GM10266 (cell line): ENCODE data around the gene DNALI1.

ENCODE experiments used
- DNase-seq: peaks from one replicate; pipeline ENCODE4 v3.0.0; 2012; ENCODE audit errors: extremely low spot score
- TF ChIP-seq, protein P1 (sequence below): IDR thresholded peaks from 2 replicates; pipeline ENCODE4 v1.5.1; 2012; ENCODE audit warnings: mild to moderate bottlenecking, low read depth; ENCODE audit not compliant: control insufficient read depth, insufficient read depth; ENCODE audit errors: missing control alignments

Gene DNALI1

DNA sequence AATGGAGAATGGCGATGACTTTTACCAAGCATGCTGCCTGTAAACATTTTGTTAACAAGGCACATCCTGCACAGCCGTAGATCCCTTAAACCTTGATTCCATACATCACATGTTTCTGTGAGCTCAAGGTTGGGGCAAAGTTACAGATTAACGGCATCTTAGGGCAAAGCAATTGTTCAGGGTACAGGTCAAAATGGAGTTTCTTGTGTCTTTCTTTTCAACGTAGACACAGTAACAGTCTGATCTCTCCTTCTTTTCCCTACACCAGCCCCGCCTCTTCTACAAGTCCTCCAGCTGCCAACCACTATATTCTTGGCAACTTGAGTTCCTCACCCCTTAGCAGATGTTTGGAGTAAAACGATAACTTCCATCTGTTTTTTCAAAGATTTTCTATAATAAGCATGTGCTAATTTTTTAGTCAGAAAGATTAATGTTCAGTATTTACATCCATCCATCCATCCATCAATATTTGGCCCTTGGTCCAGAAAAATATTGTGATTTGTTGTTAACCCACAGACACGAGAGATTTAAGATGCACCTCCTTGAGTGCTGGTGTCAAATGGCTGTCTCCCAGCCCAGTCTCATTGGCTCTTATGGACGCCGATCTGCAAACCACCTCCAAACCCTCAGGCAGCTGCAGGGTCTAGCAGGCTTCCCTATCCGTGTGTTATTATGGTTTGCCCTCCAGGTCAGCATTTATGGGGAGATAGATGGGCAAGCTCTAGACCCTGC is 3.8 kb downstream of the DNALI1 start:
- TF ChIP-seq, protein P1, sequence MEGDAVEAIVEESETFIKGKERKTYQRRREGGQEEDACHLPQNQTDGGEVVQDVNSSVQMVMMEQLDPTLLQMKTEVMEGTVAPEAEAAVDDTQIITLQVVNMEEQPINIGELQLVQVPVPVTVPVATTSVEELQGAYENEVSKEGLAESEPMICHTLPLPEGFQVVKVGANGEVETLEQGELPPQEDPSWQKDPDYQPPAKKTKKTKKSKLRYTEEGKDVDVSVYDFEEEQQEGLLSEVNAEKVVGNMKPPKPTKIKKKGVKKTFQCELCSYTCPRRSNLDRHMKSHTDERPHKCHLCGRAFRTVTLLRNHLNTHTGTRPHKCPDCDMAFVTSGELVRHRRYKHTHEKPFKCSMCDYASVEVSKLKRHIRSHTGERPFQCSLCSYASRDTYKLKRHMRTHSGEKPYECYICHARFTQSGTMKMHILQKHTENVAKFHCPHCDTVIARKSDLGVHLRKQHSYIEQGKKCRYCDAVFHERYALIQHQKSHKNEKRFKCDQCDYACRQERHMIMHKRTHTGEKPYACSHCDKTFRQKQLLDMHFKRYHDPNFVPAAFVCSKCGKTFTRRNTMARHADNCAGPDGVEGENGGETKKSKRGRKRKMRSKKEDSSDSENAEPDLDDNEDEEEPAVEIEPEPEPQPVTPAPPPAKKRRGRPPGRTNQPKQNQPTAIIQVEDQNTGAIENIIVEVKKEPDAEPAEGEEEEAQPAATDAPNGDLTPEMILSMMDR = no peak
- no peak for DNase-seq

DNA sequence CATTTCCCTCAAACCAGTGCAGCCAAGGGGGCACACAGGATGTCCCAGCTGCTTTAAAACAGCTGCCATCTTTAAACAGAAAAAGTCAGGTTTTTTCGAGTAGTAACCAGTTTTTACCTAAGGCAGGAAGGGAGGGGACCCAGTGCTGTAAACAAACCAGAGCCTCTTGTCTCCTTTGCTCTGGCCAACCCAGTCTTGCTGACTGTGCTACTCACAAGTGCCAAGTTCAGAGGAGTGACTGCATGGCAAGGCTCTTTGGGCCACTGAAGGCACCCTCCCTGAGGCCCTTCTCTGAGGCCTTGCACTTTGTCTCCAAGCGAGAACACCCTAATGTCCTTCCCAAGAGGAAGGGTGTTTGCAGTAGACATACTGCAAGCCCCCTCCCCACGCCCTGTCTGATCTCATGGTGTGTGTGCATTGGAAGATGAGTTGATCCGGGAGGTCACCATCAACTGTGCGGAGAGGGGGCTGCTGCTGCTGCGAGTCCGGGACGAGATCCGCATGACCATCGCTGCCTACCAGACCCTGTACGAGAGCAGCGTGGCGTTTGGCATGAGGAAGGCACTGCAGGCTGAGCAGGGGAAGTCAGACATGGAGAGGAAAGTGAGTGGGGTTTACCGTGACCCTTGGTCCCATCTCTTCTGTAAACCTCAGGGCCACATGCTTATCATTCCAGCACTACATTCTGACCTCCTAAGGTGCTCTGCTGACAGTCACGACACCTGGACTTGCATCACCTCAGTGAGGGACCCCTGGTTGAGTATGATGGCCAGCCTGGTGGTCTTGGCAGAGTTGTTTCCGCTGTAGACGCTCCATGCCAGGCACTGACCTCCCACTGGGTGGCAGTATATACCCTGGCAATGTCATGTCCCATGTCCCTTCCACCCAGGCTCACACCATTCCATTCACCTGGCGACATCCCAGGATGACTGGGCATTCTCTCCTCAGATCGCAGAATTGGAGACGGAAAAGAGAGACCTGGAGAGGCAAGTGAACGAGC is 4.7 kb downstream of the DNALI1 start:
- peak; percentile 38 for DNase-seq

DNA sequence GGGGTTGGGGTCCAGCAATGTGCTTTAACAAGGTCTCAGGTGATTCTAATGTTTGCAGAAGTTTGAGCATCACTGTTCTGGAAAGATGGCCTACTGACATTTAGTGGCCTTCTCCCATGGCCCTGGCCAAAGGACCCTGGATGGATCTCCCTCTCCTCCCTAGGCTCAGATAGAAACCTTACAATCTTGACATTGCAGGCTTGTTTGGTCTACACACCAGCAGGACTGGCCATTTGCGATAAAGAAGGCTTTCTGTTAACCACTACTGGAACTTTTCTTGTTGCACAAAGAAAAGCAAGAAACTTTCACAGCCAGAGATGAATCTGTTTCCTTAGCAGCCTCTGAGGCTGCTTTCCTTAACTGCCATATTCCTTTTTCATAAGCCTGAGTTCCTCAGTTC is 6.2 kb downstream of the DNALI1 start:
- TF ChIP-seq, protein P1 = no peak
- no peak for DNase-seq

More for the DNA sequence above, 4.7 kb downstream of the DNALI1 start:
- TF ChIP-seq, protein P1 = peak; percentile 71

DNA sequence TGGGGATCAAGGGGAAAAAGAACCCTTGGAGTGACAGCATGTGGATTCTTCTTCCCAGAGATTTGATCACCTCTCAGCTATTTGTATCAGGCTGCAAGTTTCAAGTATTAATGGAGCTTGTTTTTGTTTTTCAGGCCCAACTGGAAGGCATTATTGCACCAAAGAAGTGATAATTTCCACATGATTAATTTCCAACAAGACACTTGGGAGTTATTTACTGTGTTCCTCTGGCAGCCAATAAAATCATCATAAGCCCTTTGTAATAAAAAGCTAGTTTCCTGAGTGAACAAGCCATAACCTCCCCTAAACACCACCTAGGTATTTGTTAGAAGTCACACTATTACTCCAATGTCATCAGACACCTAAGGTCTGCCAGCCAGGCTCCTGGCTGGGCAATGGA is 8.2 kb downstream of the DNALI1 start:
- TF ChIP-seq, protein P1 = no peak
- no peak for DNase-seq

DNA sequence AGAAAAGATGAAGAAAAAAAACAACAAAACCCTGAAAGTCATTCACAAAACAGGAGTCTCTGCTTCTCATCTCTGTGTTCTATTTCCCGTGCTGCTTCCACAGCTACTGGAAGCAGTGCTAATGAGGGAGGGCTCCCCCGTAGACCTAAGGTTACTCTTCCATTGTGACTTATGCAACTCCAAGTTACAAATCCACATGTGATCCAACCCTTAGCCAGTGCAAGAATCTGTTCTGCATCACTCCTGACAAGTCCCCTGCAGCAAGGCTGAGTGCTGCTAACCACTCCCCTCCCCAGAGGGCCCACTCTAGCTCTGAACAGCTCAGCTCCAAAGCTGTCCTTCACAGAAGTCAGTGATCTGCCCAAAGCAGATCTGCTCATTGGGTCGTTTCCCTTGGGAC is 10.3 kb downstream of the DNALI1 start:
- TF ChIP-seq, protein P1 = no peak
- no peak for DNase-seq

DNA sequence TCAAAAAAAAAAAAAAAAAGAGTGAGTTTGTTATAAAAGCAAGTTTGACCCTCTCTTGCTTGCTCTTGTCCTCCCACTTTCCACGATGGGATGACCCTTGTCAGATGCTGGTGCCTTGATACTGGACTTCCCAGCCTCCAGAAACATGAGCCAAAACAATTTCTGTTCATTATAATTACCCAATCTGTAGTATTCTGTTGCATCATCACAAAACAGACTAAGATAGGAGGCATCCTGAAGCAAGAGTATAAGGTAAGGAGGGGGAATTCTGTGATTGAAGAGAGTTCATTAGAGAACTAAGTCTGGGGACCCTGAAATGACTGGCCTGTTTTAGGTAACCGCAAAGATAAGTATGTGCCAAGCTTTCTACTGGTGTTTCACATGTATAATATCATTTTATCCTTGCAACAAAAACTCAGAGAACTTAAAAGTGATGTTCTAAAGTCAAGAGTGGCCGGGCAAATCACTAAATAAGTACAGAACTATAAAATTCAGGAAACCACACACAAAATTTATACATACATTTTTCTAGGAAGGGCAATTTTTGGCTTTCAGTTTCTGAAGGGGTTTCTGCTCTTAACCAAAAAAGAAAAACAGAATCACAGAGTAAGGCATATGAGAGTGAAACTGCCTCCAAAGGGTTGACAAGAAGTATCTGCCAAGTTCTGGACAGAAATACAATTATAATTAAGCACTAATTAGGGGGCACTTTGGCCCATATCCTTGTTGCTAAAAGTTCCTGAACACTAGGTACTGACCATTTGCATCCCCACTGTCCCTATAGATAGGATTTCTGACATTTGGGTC is 14.0 kb downstream of the DNALI1 start:
- no peak for DNase-seq

More for the DNA sequence above, 14.0 kb downstream of the DNALI1 start:
- TF ChIP-seq, protein P1 = no peak
